Pulmonary artery endothelial cell (primary cell): ENCODE measurements around the gene ZNF215. TPM values are rescaled to one million over a fixed set of nuclear protein-coding genes. Genes with fewer than 3 reads are reported as not detected.
"Not testable (repeated sequence)": the region's sequence is repeated elsewhere in the genome, so short reads cannot be mapped to it uniquely, and the experiment has no call there.

Experiments
- DNase-seq: peaks from one replicate; pipeline ENCODE4 v3.0.0-alpha.2; 2011; ENCODE audit warnings: low read depth, low spot score
- total RNA-seq: library from RNA; depleted of rRNA; stranded (reverse); fragments of >200 nt; gene quantifications from 2 replicates; pipeline ENCODE4 v1.2.3, GENCODE V29; 2014

ZNF215 gene
- 4.6 and 5.9 TPM in 2 replicates for total RNA-seq

DNA sequence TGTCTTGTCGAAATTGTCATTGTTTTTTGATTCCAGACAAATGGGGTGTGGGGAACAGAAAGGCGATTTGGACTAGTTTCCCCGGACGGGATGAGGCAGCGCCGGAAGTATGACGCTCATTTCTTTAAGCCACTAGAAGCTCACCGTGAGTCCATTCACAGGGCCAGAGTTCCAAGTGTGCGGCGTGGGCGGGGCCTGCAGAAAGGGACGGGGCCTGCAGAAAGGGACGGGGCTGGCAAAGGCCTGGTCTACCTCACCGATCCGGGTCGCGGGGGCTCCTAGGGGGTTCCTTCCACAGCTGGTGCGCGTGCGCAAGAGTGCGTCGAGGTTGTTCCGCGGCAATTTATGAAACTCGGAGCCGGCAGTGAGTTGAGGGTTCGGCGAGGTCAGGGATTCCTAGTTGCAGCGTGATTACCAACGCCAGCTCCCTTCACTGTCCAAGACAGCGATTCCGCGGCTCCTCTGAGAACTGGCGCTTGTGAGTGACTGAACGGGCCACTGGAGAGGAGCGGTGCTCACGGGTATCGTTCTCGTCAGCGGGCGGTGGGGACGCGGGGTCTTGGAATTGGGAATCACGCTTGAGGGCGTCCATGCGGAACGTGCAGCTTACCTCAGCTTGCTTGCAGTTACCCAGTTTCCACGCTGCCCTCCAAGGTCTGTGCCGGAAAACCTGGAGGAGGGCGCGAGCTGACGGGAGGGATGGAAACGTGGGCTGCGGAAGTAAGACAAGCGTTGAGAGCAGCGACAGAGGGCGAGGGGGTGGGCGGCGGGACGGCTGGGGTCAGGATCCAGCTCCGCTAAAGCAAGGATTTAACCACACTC lies at the start of gene ZNF215:
Gene ZNF215 (plus strand): TSS at position 219 of the 822 bp plus-strand sequence. CDS start 5,847 bp downstream, outside the sequence.
- DNase-seq: peak; percentile 22

DNA sequence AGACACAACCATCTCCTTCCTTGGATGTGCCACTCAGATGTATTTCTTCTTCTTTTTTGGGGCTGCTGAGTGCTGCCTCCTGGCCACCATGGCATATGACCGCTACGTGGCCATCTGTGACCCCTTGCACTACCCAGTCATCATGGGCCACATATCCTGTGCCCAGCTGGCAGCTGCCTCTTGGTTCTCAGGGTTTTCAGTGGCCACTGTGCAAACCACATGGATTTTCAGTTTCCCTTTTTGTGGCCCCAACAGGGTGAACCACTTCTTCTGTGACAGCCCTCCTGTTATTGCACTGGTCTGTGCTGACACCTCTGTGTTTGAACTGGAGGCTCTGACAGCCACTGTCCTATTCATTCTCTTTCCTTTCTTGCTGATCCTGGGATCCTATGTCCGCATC lies 49.3 kb upstream of the ZNF215 start:
- DNase-seq: no peak

DNA sequence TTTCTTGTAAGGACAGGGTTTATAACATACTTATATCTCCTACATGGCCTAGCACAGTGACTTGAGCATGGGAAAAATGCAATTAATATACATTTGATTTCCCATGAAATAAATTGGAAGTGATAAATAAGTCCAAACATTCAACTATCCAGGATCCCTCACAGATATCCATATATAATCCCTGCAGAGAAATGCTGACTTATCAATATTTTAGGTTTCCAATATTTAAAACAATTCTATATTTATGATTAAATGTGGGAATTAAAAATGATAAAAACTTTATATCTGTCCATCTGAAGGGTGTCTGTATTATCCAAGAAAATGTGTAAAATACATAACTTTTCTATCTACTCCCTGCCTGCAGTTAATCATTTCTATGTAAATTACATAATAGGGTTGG lies 43.5 kb upstream of the ZNF215 start:
- DNase-seq: no peak

DNA sequence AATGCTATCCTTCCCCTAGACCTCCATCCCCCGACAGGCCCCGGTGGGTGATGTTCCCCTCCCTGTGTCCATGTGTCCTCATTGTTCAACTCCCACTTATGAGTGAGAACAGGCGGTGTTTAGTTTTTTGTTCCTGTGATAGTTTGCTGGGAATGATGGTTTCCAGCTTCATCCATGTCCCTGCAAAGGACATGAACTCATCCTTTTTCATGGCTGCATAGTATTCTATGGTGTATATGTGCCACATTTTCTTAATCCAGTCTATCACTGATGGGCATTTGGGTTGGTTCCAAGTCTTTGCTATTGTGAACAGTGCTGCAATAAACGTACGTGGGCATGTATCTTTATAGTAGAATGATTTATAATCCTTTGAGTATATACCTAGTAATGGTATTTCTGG lies 38.5 kb upstream of the ZNF215 start:
- not testable (repeated sequence) for DNase-seq

DNA sequence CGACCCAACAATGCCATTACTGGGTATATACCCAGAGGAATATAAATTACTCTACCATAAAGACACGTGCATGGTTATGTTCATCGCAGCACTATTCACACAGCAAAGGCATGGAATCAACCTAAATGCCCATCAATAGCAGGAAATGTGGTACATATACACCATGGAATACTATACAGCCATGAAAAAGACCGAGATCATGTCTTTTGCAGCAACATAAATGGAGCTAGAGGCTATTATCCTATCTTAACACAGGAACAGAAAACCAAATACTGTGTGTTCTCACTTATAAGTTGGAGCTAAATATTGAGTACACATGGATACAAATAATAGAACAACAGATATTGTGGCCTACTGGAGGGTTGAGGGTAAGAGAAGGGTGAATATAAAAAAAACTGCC lies 37.4 kb upstream of the ZNF215 start:
- no peak for DNase-seq

DNA sequence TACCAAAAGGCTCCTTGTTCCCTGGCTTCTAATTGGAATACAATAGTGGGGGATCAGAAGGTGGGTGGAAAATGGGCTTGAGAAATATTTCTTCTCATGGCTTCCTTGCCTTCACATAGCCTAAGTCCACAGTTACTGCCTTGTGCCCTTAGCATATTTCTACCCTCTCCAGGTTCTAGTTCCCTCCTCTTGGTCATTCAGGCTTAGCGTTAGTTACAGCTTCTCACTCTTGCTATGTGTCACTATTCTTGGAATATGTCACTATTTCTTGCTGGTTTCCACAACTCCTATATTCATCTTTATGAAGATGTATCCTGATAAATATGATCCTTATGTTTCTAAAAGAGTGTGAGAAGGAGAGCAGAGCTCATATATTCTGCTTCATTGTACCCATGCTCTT lies 36.4 kb upstream of the ZNF215 start:
- DNase-seq: no peak

DNA sequence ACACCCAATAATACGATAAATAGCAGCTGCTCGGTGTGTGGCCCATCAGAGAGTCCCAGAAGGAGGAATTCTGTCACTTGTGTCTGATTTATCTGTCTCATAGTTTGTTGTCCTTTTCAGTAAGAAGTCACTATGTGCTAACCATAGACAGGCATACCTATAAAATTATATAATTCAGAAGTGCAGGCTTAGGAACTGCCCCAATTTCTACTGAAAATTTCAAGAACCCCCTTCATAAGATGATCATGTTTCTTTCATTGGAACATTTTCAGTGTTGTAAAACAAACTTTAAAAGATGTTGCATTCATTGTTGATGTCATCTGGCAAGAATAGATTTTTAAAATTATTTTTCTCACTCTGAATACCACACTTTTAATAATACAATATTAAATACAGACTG lies 33.8 kb upstream of the ZNF215 start, which contains the start of gene OR2D2:
Gene OR2D2 (minus strand): TSS at position 101 of the 400 bp plus-strand sequence. CDS start 0 bp downstream, at position 101.
- DNase-seq: no peak

DNA sequence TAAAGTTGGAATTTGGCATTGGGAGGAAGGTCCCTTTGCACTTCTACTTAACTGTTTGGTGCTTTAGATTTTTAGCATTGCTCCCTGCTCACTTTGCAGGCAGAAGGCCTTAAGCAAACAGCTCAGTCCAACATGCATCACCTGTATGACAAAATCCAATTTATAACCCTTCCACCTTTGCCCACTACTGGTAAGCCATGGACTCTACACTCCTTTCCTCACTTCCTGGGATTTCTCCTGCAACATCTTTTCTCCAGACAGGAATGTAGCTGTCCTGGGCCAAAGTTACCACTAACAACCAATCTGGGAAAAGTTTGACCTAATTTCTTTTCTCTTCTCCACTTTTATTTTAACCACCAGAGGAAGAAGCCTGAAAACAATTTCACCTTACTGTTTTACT lies 32.1 kb upstream of the ZNF215 start:
- DNase-seq: no peak

DNA sequence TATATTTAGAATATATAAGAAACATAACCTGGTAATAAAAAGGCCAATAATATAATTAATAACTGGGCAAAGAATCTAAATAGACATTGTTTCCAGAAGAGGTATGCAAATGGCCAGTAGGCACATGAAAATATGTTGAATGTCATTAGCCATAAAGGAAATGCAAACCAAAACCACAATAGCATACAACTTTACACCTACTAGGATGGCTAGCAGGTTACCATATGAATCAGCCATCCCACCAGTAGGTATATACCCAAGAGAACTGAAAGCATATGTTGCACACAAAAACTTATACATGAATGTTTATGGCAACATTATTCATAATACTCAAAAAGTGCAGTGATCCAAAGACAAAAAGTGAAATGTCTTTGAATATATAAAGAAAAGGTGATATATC lies 31.2 kb upstream of the ZNF215 start:
- DNase-seq: no peak

DNA sequence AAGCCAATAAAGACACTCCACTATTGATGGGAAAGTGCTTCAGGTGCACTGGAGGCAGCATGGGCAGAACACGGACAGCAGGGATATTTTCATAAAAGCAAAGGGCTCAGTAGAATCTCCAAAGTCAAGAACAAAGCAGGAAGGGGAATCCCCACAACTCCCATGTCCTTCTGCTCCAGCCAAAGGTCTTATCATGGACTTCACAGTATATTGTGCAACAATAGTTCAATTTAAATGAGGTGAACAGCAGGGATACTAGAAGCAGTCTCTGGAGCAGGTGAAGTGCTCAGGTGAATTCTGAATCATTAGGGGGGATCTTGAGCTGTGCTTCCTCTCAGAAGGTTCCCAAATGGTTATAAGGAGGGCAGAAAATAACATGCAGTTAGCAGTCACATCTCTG lies 27.3 kb upstream of the ZNF215 start:
- no peak for DNase-seq

DNA sequence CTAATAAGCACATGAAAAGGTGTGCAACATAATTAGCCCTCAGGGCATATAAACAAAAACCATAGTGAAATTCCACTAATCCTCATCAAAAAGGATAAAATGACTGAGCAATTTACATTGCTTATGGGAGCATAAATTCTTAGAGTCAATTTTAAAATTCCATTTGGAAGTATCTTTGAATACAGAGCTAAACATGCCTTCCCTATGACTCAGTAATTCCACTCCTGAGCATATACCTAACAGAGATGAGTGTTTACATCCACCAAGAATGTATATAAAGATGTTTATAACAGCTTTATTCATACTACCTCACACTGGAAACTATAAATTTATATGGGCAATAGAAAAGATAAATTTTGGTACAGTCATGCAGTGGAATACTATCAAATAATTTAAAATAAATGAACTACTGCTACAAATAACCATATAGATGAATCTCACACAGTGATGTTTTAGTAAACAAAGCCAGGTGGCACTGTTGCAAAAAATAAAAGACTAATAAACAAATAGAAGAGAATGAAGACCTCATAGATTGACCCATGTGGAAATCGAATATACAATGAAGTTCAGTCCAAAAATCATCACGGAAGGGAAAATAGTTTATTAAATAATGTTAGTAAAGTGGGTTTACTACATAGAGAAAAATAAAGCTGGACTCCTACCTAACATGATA lies 25.8 kb upstream of the ZNF215 start:
- DNase-seq: no peak

DNA sequence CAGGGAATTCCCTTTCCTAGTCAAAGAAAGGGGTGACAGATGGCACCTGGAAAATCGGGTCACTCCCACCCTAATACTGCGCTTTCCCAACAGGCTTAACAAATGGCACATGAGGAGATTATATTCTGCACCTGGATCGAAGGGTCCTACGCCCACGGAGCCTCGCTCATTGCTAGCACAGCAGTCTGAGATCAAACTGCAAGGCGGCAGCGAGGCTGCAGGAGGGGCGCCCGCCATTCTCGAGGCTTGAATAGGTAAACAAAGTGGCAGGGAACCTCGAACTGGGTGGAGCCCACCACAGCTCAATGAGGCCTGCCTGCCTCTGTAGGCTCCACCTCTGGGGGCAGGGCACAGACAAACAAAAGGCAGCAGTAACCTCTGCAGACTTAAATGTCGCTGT lies 21.4 kb upstream of the ZNF215 start:
- DNase-seq: not testable (repeated sequence)

DNA sequence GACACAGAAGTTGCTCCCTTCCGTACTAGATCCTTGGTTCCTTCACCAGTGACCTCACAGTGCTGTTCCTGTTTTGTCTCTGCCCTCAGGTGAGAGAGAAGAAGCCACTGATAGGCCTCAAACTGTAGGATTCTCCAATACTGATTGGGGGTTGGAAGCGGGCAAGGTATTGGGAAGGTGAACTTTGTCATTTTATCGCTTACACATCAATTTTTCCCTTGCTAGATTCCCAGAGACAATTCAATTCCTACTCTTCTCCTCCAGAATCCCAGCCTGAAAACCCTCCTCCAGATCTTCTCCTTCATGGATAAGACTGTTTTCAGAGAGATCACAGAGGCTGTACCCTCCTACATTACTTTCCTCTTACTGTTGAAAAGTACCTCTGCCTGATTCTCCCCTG lies 14.8 kb upstream of the ZNF215 start:
- no peak for DNase-seq

DNA sequence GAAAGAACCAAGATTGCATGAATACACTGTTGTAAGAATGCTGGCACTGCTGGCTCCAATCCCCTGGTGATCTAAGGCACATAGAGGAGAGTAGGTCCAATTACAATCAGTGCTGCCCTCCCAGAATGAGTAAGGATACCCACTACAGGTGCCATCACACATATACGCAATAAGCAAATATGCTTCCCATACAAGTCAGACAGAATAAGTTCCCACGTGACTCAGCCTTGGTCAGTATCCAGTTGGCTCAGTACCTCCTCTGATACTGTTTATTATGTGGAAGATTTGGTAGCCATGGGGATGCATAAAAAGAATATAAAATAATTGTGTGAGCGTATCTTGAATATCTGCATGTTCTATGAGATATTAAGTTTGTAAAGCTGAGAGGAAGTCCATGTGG lies 14.3 kb upstream of the ZNF215 start:
- DNase-seq: peak; percentile 29

DNA sequence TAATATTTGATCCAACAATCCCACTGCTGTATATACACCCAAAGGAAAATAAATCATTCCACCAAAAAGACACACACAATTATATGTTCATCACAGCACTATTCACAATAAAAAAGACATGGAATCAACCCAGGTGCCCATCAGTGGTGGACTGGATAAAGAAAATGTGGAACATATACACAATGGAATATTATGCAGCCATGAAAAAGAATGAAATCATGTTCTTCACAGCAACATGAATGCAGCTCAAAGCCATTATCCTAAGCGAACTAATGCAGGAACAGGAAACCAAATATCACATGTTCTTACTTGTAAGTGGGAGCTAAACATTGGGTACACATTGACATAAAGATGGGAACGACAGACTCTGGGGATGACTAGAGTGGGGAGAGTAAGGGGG lies 6.5 kb upstream of the ZNF215 start:
- no peak for DNase-seq

DNA sequence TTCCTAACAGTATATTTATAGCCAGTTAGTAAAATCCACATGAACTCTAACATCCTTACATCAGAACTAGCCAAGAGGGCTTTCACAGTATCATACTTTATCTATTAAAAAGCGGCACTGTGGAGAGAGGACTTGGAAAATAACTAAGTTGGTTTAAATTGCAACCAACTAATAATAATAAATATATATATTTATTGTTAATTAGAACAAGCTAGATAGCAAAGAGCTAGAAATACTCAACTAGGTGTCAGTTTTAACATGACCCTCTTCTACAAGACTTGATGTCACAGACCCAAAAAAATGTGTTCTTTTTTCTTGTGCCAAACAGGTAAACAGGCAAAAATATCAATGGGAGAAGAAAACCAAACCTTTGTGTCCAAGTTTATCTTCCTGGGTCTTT lies 5.5 kb upstream of the ZNF215 start, which contains the start of gene OR2D3:
Gene OR2D3 (plus strand): TSS at position 301 of the 400 bp plus-strand sequence. CDS start 0 bp downstream, at position 301.
- DNase-seq: no peak

DNA sequence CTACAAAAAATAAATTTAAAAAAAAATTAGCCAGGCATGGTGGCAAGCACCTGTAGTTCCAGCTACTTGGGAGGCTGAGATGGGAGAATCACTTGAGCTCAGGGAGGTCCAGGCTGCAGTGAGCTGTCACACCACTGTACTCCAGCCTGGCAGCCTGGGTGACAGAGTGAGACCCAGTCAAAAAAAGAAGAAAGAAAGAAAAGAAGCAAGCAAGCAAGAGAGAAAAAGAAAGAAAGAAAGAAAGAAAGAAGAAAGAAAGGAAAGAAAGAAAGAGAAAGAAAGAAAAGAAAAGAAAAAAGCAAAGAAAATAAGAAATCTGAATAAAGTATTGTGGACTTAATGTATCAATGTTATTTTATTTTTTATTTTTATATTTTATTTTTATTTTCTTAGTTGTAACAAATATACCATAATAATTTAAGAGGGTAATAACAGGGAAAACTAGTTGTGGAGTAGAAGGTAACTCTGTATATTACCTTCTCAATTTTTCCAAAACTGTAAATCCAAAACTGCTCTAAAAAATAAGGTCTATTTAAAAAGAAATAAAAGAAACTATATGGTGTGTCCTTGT lies 1.1 kb upstream of the ZNF215 start:
- DNase-seq: no peak

DNA sequence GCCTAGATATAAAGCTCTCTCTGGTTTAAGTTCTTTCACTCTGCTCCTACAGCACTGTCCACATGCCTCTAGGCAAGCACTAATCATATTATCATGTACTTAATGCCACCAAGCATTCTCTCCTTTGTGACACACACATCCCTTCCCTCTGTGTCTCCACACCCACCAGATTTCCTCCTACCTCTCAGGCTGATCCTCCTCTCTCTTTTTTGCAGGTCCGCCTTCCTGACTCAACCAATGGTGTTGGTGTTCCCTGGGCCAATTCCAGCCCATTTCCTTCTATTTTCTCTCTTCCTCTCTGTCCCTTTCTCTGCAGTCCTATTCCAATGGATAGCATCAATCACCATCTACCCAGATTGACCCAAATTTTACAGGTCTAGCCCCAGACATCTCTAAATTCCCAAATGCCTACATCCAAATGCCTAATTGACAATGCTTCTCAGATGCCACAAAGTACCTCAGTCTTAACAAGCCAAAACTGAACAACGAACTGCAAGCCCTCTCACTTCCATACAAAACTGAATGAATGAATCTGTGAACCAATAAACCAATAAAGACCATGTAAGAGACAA lies 504 bp upstream of the ZNF215 start:
- DNase-seq: no peak

DNA sequence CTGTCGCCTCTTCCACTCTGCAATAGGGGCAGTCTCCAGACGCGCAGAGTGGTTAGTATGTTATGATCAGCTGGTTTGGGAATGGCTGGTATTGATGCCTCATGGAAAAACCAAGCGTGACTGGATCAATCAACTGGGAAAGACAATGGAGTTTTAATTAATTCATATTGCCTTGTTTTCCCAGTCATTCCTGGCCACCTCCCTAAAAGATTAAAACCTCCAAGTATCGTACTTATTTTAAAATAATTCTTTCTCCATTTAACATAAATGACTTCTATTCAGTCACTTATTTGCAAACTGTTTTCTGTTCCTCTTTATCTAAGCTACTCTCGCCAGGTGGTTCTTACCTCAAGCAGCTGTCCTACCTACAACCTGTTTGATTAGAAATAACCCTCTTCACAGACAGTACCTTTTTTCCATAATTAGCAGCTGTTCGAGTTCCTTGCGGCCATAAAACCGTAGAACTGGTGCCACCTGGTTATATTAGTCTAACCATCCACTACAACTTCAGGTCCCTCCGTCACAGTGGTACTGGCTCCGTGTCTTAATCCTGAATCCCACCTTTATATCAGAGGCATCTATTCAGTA lies 898 bp downstream of the ZNF215 start:
- DNase-seq: no peak

DNA sequence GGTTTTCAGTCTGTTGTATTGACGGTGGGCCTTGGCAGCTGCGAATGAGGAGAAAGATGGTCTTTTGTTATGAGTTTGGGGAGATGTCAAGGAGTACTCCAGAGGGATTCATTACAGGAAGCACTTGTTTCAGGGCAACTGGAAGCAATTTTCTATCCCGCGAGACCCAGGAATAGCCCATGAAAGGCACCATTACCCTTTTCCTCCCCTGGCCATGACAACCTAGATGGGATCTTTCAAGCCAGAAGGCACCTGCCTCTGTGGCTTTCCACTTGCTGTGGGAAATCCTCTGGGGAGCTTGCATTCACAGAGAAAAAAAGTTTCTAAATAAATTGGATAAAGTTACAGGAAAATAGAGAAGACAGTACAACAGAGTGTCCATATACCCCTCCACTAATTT lies 2.7 kb downstream of the ZNF215 start:
- DNase-seq: no peak

DNA sequence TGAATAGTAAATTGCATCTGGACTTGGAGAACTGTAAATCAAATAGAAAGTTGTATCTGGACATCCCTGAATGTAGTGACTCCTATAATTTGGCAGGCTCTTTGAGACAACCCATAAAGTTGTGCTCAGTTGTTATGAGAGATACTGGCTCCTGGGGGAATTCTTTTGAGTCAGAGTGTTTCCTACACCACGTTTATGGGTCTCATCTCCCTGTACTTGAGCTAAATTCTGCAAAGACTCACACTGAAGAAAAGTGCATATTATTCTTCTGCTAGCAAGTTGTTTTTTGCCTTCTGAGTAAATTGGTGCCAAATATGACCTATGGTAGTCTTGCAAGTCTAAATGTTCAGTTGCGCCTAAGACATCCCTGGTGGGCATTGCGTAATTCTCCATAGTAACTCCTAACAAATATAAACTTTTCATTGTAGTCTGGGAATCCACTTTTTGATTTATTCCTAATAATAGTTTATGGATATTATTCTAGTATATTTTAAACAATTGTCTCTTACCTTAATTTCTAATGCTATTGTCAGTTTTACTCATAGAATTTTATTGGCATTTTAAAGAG lies 5.0 kb downstream of the ZNF215 start:
- no peak for DNase-seq
